Fibroblast of lung (primary cell): ENCODE measurements around the gene RNASE4. TPM values are rescaled to one million over a fixed set of nuclear protein-coding genes. Genes with fewer than 3 reads are reported as not detected.

Experiments
- DNase-seq, 2 donors: peaks; one replicate each; pipeline versions ENCODE4 v3.0.0 to v3.0.0-alpha.2; 2010; ENCODE audit warnings: low read depth in 2 of 2
- H2AFZ ChIP-seq: 2 replicates; pipeline ENCODE4 v1.5.1; 2012; ENCODE audit warnings: low read length, control low read depth, inconsistent platforms
- H3K27ac ChIP-seq: 2 replicates; pipeline ENCODE4 v1.5.1; 2011; ENCODE audit warnings: low read length, control low read depth; ENCODE audit not compliant: insufficient read depth
- H3K27me3 ChIP-seq: 2 replicates; pipeline ENCODE4 v1.5.1; 2011; ENCODE audit warnings: mild to moderate bottlenecking, low read length; ENCODE audit not compliant: control insufficient read depth, insufficient read depth
- H3K36me3 ChIP-seq: 2 replicates; pipeline ENCODE4 v1.5.1; 2011; ENCODE audit warnings: low read length; ENCODE audit not compliant: control insufficient read depth, insufficient read depth
- H3K4me1 ChIP-seq: 2 replicates; pipeline ENCODE4 v1.5.1; 2011; ENCODE audit warnings: low read length; ENCODE audit not compliant: control insufficient read depth, insufficient read depth; ENCODE audit errors: extremely low read depth
- H3K4me2 ChIP-seq: 2 replicates; pipeline ENCODE4 v1.5.1; 2011; ENCODE audit warnings: low read length, control low read depth; ENCODE audit not compliant: insufficient read depth; ENCODE audit errors: extremely low read depth
- H3K4me3 ChIP-seq, 4 experiments: fragments of 200-600 bp in 1 of 4; sonication (generic) in 1 of 4; replicated peaks in 1 of 4; 2 replicates each; pipeline ENCODE4 v1.5.1; 2011 to 2016; ENCODE audit warnings: low read length in 4 of 4, low read depth in 3 of 4, mild to moderate bottlenecking in 3 of 4, control low read depth in 2 of 4, inconsistent platforms in 1 of 4, mixed read lengths in 1 of 4; ENCODE audit not compliant: insufficient read depth in 1 of 4; ENCODE audit errors: control extremely low read depth in 1 of 4
- H3K79me2 ChIP-seq: 2 replicates; pipeline ENCODE4 v1.5.1; 2012; ENCODE audit warnings: mild to moderate bottlenecking, low read length, inconsistent platforms; ENCODE audit not compliant: control insufficient read depth, insufficient read depth
- H3K9ac ChIP-seq: 2 replicates; pipeline ENCODE4 v1.5.1; 2011; ENCODE audit warnings: mild to moderate bottlenecking, low read length, control low read depth; ENCODE audit not compliant: insufficient read depth
- H3K9me3 ChIP-seq: 2 replicates; pipeline ENCODE4 v1.5.1; 2012; ENCODE audit warnings: low read depth, low read length; ENCODE audit not compliant: control insufficient read depth, insufficient read depth
- H4K20me1 ChIP-seq: 2 replicates; pipeline ENCODE4 v1.5.1; 2011; ENCODE audit warnings: low read length; ENCODE audit not compliant: control insufficient read depth, insufficient read depth; ENCODE audit errors: extremely low read depth
- CTCF ChIP-seq, 2 donors: IDR thresholded peaks in 1 of 2; conservative IDR thresholded peaks in 1 of 2; 1 replicate in 1 of 2; 2 replicates in 1 of 2; pipeline ENCODE4 v1.5.1; 2011 to 2012; ENCODE audit warnings: low read length in 2 of 2, control low read depth in 1 of 2, inconsistent platforms in 1 of 2, low read depth in 1 of 2, mild to moderate bottlenecking in 1 of 2
- EZH2 ChIP-seq: IDR thresholded peaks from 2 replicates; pipeline ENCODE4 v1.5.1; 2012; ENCODE audit warnings: low read length, control low read depth, mild to moderate bottlenecking; ENCODE audit errors: missing control alignments
- polyA plus RNA-seq, 2 donors: library from polyadenylated mRNA; depleted of rRNA in 1 of 2; stranded (reverse) in 1 of 2; unstranded in 1 of 2; fragments of >200 nt; gene quantifications; 2 replicates each; pipeline ENCODE4 v1.2.1, GENCODE V29; 2011 to 2012; ENCODE audit warnings: missing spikeins in 1 of 2
- total RNA-seq: library from RNA; depleted of rRNA; stranded (reverse); fragments of >200 nt; gene quantifications from 2 replicates; pipeline ENCODE4 v1.2.1, GENCODE V29; 2014

Gene RNASE4
- total and polyA plus RNA-seq, 2 donors (not counting 1 experiment from before 2014, with no cell fraction given), result 22.1 to 43.9 TPM

- Histone ChIP-seq H3K27ac (no peak overlapping the region), H3K4me3 (no peak overlapping the region), H3K27me3 (peaks cover 2% of the 10 kb centered on the region), H3K4me2 (no peak overlapping the region), H4K20me1 (no peaks in the 10 kb centered on the region), H2AFZ (no peak overlapping the region), H3K36me3 (no peaks in the 10 kb centered on the region), H3K4me1 (no peaks in the 10 kb centered on the region), H3K79me2 (no peaks in the 10 kb centered on the region), H3K9ac (no peak overlapping the region), H3K9me3 (no peaks in the 10 kb centered on the region)
- DNase-seq, result no peak
- TF ChIP-seq CTCF (conservative IDR thresholded peaks at IDR 0.05 in 1 of 2, IDR thresholded peaks at IDR 0.05 in 1 of 2; ENCODE audit: low read depth in 1 of 2, low read length in 2 of 2) (no peak), EZH2 (no peak)
These were observed 28.5 kb upstream of the RNASE4 start for GRCh38 chr14:20655851-20656250.

GRCh38 chr14:20656274-20656673 is 28.1 kb upstream of the RNASE4 start:
- H3K4me2 ChIP-seq, result no peak overlapping the region
- H2AFZ ChIP-seq, result no peak overlapping the region
- TF ChIP-seq CTCF (conservative IDR thresholded peaks at IDR 0.05 in 1 of 2, IDR thresholded peaks at IDR 0.05 in 1 of 2; ENCODE audit: low read depth in 1 of 2, low read length in 2 of 2) (no peak), EZH2 (no peak)
- peaks cover 2% of the 10 kb centered on the region for H3K27me3 ChIP-seq
- no peak overlapping the region for H3K4me3 ChIP-seq
- H4K20me1 ChIP-seq, result no peaks in the 10 kb centered on the region
- H3K9me3 ChIP-seq, result no peaks in the 10 kb centered on the region
- no peaks in the 10 kb centered on the region for H3K4me1 ChIP-seq
- no peak for DNase-seq
- H3K36me3 ChIP-seq, result no peaks in the 10 kb centered on the region
- H3K9ac ChIP-seq, result no peak overlapping the region
- H3K79me2 ChIP-seq, result no peaks in the 10 kb centered on the region
- no peak overlapping the region for H3K27ac ChIP-seq

- Histone ChIP-seq H2AFZ (no peak overlapping the region), H3K4me2 (no peak overlapping the region), H4K20me1 (no peaks in the 10 kb centered on the region), H3K36me3 (no peaks in the 10 kb centered on the region), H3K27ac (no peak overlapping the region), H3K27me3 (peaks cover 2% of the 10 kb centered on the region), H3K9ac (no peak overlapping the region), H3K4me3 (no peak overlapping the region), H3K79me2 (no peaks in the 10 kb centered on the region), H3K9me3 (no peaks in the 10 kb centered on the region), H3K4me1 (no peaks in the 10 kb centered on the region)
- TF ChIP-seq CTCF (conservative IDR thresholded peaks at IDR 0.05 in 1 of 2, IDR thresholded peaks at IDR 0.05 in 1 of 2; ENCODE audit: low read depth in 1 of 2, low read length in 2 of 2) (no peak), EZH2 (no peak)
- DNase-seq, result no peak
These were observed 26.8 kb upstream of the RNASE4 start for GRCh38 chr14:20657216-20658211.
